ENCODE data around the gene SLC25A25. TPM values are rescaled to one million over a fixed set of nuclear protein-coding genes. Genes with fewer than 3 reads are reported as not detected.

The SLC25A25 gene
- total and polyA plus RNA-seq, 9 of the 15 experiments (the other 6 are each of a cell fraction or from before 2014, with no cell fraction given): 0.07 to 35.9 (median 23.2) TPM

GRCh38 chr9:128115187-128116103 is 47.4 kb downstream of the SLC25A25 start (continued):
- TF ChIP-seq ZNF766 (CRISPR knock-in tag; conservative IDR thresholded peaks at IDR 0.05) (peak; percentile 27; the same call in 1 of the 2 replicates), SRSF3 (IDR thresholded peaks at IDR 0.05; ENCODE audit: insufficient read depth, low read length) (no peak), MITF (IDR thresholded peaks at IDR 0.05) (peak; percentile 86), ZFPM2 (CRISPR knock-in tag; IDR thresholded peaks at IDR 0.05) (no peak), SIX5 (IDR thresholded peaks at IDR 0.05; ENCODE audit: borderline replicate concordance in 1 of 2, insufficient read depth in 1 of 2, low read depth in 1 of 2, low read length in 2 of 2) (no peak), CBFB (CRISPR knock-in tag; IDR thresholded peaks at IDR 0.05) (no peak), SLC30A9 (CRISPR knock-in tag; IDR thresholded peaks at IDR 0.05) (no peak), HBP1 (CRISPR knock-in tag; IDR thresholded peaks at IDR 0.05) (no peak), TFE3 (CRISPR knock-in tag; IDR thresholded peaks at IDR 0.05) (no peak), ZNF561 (CRISPR knock-in tag; conservative IDR thresholded peaks at IDR 0.05) (no peak), FOXA1 (IDR thresholded peaks at IDR 0.05; ENCODE audit: borderline replicate concordance) (no peak), MIER1 (IDR thresholded peaks at IDR 0.05; ENCODE audit: low read depth) (no peak), ZBED1 (IDR thresholded peaks at IDR 0.05) (peak; percentile 23; the same call in 1 of the 2 replicates), SRF (CRISPR knock-in tag; IDR thresholded peaks at IDR 0.05) (no peak), PCBP2 (IDR thresholded peaks at IDR 0.05; ENCODE audit: low read depth, low read length, poor library complexity, severe bottlenecking) (no peak), HDAC1 (IDR thresholded peaks at IDR 0.05) (peak; percentile 59 to 79; a peak in 2 of 4 replicates), ZNF232 (CRISPR knock-in tag; IDR thresholded peaks at IDR 0.05) (no peak), PML (IDR thresholded peaks at IDR 0.05; ENCODE audit: low read length) (peak; percentile 94), RNF2 (IDR thresholded peaks at IDR 0.05) (peak; percentile 87), ZNF551 (CRISPR knock-in tag; IDR thresholded peaks at IDR 0.05) (no peak), NR2C2 (CRISPR knock-in tag; IDR thresholded peaks at IDR 0.05) (no peak), NR2C2 (tag; IDR thresholded peaks at IDR 0.05) (no peak), ZNF143 (CRISPR knock-in tag; IDR thresholded peaks at IDR 0.05) (no peak), XRCC3 (IDR thresholded peaks at IDR 0.05) (no peak), FIP1L1 (IDR thresholded peaks at IDR 0.05; ENCODE audit: low read depth, low read length, poor library complexity, severe bottlenecking) (no peak)
